Hematopoietic multipotent progenitor cell treated with erythropoietin and hydrocortisone succinate and interleukin-3 and kit ligand, for 17 days (in vitro differentiated cells): ENCODE results near the gene TBRG4.

Experiments
- DNase-seq: peaks from one replicate; pipeline ENCODE4 v3.0.0-alpha.2; 2015; ENCODE audit warnings: low spot score

TBRG4 gene

DNA sequence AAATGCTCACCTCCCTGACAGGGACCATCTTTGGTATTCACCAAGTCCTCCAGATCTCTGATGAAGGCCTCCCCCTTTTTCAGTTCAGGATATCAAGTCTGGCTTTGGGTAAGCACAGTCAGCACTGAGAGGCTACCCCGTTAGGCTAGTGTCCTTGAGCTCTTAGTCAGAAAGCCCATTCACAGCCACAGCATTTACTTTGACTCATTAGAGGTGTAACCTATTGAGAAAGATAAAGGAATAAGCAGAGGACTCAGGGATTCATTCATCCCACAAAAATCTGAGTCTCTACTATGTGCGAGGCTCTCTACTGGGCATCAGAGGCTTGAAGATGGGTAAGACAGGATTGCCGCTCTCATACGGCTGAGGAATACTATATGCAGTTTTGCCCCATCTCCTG, 32.1 kb upstream of the TBRG4 start:
- no peak for DNase-seq

DNA sequence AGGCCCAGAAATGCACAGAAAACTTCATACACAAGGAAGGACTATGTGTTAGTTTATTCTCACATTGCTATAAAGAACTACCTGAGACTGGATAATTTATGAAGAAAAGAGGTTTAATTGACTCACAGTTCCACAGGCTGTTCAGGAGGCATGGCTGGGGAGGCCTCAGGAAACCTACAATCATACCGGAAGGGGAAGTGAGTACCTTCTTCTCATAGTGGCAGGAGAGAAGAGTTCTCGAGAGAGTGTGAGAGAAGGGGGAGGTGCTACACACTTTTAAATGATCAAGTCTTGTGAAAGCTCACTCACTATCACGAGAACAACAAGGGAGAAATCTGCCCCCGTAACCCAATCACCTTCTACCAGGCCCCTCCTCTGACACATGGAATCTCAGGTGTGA, 29.3 kb upstream of the TBRG4 start:
- no peak for DNase-seq

DNA sequence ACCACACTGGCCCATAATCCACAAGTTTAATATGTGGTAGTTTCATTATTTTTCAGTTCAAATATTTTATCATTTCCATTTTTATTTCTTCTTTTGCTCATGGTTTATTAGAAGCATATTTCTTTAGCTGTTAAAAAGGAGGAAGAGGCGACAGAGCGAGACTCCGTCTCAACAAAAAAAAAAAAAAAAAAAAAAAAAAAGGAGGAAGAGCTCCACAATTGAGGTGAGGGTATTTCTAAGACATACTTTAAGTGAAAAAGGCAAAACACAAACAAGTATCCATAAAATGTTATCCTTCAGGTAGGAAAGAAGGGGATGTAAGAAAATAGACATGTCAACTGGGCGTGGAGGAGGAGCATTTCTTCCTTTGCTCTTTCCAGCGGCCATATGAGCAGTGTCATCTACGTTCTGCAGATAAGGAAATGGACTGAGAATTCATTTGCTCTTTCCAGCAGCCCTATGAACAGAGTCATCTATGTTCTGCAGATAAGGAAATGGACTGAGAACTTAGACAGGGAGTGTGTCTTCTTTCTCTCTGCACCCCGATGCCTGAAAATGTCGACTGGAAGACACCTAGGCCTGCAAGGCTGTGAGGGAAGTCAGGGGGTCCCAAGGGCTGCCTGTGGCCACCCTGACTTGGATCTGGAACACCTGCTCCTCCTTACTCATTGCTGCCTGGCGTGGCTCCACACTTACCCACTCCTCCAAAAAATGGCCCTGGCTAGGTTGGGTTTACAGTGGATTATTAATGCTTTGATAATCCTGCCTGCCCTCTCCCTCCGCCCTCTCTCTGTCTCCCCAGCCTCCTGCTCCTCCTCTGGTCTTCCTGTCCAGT, 27.2 kb upstream of the TBRG4 start:
- peak; percentile 29 for DNase-seq

DNA sequence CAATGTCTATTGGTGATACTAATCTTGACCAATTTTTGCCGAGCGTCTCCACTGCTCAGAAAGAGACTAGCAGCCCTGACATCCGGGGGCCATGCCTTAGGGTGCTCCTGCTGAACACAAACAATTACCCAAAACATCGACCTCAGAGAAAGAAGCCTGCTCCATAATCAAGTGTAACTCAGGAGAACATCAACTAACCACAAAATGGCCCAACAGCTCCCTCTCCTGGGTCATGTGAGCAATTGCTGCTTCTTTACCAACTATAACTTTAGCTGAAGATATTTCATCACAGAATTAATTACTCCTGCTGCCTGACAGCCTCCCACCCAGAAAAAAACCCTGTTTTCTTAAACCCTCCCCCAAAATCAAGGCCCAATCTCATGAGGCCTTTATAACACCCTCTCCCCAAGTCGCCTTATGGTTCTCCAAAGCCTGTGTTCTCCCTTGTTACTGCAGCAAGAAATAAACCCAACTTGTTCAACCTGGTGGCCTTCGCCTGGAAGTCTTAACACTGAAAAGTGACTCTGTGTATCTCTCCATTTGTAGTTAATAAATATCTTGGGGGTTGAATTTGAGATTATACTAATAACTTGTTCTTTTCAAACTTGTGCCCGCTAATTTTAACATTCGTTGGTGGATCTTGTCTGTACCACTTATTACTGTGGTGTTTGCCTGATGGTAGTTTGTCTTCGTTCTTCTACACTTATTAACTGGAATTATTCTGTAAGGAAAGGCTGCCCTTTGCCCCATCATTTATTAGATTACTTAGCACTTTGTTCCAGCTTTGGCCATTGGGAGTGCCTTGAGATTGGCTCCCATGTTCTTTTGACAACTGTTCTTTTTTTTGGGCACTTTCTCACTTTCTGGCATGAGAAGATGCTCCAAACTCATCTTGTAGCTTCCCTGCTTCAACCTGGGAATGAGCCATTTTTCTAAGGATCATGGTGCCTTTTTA, 24.9 kb upstream of the TBRG4 start:
- peak; percentile 77 for DNase-seq

GRCh38 chr7:45133877-45134276, 22.4 kb upstream of the TBRG4 start:
- DNase-seq, result no peak

DNA sequence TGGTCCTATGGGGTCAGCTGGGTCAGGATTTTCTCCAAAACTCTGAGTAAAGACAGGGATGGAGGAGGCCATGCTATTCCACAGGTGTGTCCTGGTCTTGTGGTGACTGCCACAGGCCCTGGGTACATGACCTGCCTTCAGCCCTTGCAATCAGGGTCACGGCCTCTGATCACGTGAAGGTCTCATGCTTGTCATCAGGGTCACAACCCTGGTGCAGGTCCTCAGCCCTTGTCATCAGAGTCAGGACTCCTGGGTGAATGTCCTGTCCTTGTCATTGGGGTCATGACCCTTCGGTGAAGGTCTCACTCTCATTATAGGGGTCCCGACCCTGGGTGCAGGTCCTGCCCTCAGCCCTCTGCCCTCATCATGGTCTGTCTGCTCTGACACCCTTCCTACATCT, 21.9 kb upstream of the TBRG4 start:
- no peak for DNase-seq

DNA sequence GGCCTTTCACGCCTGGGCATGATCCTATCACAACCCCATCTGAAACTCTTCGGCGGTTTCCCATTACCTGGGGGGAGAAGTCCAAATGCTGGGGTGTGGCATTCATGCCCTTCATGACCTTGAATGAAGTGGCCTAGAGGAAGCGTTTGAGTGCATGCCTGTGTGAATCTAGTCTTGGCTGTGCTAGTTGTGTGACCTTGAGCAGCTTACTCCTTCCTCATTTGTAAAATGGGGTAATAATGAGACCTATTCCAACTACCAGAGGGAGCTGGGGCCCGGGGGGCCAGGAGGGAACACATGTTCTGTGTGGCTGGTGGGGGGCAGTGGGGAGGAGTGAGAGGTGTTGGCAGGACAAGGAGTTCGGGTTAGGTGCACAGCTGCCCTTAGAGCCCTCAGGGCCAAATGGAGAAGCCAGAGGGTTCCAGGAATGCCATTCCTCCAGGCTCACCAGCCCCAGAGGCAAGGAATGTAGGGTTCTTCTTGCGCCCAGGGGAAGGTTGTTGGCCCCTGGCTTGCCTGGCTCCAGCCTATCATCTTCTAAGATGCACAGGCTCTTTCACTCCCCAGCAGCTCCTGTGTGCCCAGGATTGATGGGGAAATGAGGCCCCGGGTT, 21.3 kb upstream of the TBRG4 start:
- no peak for DNase-seq

GRCh38 chr7:45131891-45132290, 20.4 kb upstream of the TBRG4 start:
- DNase-seq, result no peak

DNA sequence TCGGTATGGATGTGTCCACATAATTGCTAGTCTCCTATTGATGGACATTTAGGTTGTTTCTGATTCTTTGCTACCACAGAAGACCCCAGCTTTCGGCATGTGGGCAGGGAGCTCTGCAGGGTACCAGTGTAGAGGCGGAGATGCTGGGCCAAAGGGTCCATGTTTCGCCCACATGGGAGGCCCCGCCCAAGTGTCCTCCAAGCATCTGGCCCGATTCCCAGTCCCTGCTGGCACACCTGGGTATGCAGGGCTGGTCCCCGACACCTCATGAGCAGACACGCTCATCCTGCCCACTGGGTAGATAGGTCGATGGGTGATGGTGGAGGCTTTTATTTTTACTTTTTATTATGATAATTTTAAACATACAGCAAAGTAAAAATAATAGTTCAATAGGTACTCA, 19.4 kb upstream of the TBRG4 start:
- no peak for DNase-seq

DNA sequence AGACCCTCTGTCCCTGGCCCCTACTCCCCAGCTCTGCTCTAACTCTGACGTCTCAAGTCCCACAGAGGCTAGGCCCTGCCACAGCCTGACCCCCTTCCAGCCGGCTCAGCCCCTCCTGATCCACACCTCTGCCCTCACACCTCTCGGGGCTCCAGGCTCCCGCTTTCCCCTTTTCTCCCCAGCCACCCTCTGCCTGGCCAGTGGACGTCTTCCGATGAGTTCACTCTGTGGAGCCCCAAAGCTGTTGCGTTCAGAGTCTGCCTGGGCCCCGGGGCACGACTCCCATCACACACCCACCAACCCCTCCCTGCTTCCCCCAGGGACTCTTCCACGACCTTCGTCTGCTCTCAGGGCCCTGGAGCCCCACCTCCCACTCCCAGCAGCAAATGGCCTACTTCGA, 18.4 kb upstream of the TBRG4 start:
- DNase-seq, result no peak

- no peak for DNase-seq
Measured at GRCh38 chr7:45129181-45129800, 17.8 kb upstream of the TBRG4 start.

- no peak for DNase-seq
Measured at GRCh38 chr7:45126920-45127319, 15.4 kb upstream of the TBRG4 start.

- DNase-seq, result no peak
Measured at GRCh38 chr7:45126201-45126600, 14.7 kb upstream of the TBRG4 start.

DNA sequence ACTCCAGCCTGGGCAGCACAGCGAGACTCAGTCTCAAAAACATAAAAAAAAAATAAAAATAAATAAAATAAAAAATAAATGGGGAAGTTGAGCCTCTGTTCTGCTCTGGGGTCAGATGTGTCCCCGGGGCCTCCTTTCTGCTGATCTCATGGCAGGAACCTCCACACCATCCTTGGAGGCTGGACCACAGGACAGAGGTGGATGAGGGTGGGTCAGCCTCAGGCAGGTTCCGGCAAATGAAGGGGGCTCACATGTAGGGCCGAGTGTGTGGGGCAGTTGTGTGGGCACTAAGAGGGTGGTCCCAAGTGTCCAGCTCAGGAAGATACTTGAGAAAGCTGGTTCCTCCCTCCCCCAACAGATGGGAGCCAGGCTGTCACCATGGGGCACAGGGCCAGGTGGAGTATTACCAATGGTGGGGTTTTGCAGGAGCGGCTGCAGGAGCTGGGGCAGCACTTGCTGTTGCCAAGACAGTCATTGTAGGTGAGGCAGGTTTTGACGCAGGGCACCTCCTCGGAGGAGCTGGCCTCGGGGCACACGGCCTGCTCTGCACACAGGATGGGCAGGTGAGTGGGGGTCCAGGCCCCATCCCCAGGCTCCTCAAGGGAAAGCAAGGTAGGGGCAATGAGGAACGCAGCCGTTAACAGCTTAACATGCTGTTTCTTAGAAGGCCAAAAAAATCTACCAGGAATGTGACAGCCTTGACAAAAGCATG, 13.9 kb upstream of the TBRG4 start:
- DNase-seq, result no peak

DNA sequence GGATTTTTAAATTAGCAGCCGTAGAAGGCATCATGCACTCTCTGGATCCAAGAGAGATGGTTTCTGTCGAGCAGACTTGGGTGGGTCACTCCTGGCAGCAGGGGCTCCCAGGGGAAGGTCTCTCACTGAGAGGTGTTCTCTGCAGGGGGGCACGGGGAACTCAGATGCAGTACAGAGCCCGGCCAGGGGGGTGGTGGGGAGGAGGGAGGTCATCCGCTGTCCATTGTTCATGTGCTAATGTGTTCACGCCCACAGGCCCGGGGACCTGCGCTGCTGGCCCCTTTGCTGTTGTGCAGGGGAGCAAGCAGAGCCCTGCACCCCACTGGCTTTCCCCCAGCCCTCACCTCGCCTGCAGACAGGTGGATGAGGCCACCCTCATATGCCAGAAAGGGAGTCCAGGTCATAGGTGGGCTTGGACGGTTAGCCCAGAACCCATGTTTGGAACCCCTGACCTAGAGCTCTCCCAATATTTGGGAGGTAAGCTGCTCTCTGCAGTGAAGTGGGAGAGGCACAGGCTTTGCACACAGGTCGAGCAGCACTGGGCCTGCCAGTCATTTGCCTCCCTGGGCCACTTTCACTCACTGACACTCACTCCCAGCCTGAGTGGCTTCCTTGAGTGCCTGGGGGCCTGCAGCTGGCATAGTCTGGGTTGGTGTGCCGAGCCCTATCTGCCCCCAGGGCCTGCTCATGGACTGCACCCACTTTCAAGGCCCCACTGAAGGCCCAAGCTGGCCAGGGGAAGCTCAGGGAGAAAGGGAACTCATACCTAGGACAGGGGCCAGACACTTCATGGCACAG, 12.6 kb upstream of the TBRG4 start:
- no peak for DNase-seq

DNA sequence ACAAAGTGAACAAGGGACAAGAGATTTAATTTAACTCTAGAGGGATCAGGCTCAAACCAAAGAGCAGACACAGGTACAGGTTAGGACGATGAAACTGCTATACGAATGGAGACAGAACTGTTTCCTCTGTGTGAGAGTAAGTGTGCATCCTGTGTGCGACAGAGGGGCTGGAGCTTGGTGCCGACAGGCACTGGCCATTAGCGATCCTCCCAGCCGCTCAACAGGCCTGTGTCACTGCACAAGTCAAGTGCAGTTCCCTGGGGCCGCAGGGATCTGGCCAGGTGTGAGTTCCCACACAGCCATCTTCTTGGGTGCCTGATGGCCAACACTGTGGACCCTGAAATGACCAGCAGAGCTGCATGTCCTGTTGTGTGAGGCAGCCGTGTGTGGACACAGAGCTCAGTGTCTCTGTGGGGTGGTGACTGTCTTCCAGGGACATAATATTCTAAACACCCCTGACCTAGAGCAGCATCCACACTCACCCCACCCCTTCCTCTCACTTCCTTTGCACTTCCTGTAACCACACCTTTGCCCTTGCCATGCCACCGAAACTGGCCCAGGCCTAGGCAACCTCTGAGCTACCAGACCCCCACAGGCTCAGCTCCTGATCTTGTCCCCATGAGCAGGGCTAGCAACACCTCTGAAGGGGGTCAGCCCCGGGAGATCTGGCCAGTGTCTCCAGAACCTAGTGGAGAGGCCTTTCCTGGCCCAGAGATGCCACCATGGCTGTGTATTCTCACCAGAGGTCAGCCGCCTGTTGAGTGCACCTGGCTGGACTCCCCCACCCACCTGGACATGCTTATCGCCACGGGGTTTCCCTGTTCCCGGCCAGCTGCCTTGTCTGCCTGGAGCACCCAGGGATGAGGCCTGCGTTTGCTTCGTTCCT, 11.7 kb upstream of the TBRG4 start:
- DNase-seq, result no peak

DNA sequence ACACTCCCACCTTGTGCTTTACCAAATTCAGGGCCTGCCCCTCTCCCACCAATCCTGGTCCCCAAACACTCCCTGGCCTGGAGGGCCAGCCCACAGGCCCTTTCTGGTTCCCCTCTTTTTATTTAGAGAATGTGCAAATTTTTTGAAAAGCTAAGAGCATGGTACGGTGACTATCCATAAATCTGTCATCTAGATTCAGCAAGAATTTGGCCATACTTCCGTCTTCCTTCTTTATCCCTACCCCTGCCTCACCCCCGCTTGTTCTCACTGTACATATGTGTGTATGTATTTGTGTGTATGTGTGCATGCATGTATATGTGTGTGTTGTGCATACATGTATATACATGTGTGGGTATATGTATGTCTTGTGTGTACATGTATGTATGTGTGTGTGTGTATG, 8.1 kb upstream of the TBRG4 start:
- no peak for DNase-seq

DNA sequence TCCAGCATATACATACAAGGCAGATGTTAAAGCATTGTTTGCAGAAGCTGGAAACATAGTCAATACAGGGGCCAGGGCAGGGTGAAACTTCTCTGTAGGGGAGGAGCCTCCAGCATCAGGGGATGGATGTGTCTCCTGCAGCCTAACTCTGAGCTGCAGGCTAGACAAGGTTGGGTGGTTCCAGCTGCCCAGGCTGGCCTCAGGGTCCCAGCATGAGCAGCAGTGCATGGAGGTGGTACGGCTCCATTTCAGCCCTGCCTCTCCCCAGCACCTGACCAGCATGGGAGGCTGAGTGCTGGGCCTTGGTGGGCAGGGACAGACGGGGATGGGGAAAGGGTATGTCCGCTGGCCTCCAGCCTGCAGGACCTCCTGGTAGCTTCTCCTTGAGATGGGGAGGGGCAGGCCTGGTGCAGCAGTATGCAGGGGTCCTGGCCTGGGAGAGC, 7.4 kb upstream of the TBRG4 start:
- no peak for DNase-seq

DNA sequence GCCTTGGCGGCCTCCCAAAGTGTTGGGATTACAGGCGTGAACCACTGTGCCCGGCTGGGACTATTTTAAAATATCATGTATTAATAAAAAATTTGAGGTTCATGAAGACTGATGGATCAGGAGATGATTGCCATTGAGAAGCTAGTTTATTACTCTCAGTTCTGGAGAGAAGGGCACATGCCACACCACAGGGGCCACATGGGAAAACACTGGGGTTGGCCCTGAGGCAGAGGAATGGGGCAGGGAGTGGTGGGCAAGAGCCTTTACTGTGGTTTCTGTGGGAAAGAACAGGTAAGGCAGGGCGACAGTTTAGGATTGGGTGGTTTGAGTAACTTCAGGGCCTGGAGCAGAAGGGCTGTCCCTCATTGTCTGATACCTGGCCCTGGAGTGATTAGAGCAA, 6.8 kb upstream of the TBRG4 start:
- DNase-seq, result no peak

- no peak for DNase-seq
Measured at GRCh38 chr7:45117582-45117981, 6.1 kb upstream of the TBRG4 start.
